Ecto neural progenitor cell (in vitro differentiated cells): ENCODE data around the gene DTX2.
"Not testable (repeated sequence)": the region's sequence is repeated elsewhere in the genome, so short reads cannot be mapped to it uniquely, and the experiment has no call there.

Experiments used
- DNase-seq: peaks from one replicate; pipeline ENCODE4 v3.0.0-alpha.2; 2018; ENCODE audit warnings: low spot score

The DTX2 gene

GRCh38 chr7:76512941-76513816 lies 51.7 kb downstream of the DTX2 start:
- DNase-seq: peak; percentile 70

GRCh38 chr7:76513817-76514799 lies 52.6 kb downstream of the DTX2 start:
- peak; percentile 39 for DNase-seq

GRCh38 chr7:76514926-76515771 lies 53.6 kb downstream of the DTX2 start:
- DNase-seq: peak; percentile 34

GRCh38 chr7:76515999-76516443 lies 54.5 kb downstream of the DTX2 start:
- no peak for DNase-seq

GRCh38 chr7:76516932-76517331 lies 55.4 kb downstream of the DTX2 start:
- not testable (repeated sequence) for DNase-seq

- not testable (repeated sequence) for DNase-seq
These were observed 64.7 kb downstream of the DTX2 start for GRCh38 chr7:76526183-76526582.

- not testable (repeated sequence) for DNase-seq
These were observed 70.1 kb downstream of the DTX2 start for GRCh38 chr7:76531643-76532042.

GRCh38 chr7:76543197-76543596 lies 81.7 kb downstream of the DTX2 start, which contains the start of gene SPDYE16:
Gene SPDYE16 (minus strand): TSS chr7:76543297. CDS start chr7:76541459, 1,838 bp downstream.
- DNase-seq: not testable (repeated sequence)

- peak; percentile 84 for DNase-seq
These were observed 87.7 kb downstream of the DTX2 start for GRCh38 chr7:76549025-76549854.

GRCh38 chr7:76549855-76550248 lies 88.3 kb downstream of the DTX2 start:
- DNase-seq: not testable (repeated sequence)

GRCh38 chr7:76551992-76552391 lies 90.5 kb downstream of the DTX2 start:
- not testable (repeated sequence) for DNase-seq
